Measurements from ENCODE around the gene ZKSCAN2.

DNA sequence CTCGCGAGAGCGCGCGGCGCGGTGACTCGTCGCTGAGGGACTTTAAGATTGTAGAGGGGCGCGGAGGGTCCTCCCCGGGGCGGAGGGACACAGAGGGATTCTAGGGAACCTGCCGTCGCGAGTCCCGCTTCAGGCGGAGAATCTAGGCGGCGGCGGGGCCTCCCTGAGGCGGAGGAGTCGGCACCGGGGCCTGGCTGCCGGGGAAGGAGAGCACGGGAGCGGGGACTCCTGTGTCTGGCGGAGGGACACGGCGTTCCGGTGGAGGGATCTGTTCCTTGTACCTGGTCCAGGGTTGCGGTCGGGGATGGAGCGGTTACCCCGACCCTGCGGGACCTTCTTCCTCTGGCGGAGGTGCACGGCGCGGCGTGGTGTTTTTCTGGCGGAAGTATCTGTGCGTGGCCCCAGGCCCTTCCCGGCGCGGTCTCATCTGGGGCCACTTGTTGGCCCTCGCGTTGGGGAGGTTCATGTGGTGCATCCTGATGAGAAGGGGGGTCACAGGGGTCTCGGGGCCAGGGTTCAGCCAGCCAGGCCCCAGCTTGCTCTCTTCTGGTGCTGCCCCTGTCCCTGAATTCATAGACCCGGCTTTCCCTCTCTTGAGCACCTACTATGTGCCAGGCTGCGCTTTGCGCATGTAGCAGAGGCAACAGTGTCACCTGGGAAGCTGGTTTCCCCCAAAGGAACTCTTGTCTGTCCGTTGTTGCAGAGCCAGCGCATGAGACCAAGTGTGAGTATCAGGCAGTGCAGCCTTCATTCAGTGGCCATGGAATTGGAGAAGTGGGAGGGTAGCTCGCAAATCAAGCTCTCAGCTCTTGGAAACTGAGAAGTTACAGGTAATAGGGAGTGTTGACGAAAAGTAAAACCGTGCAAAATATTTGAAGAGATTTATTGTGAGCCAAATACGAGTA is 563 bp upstream of the ZKSCAN2 start:
- TF ChIP-seq, protein P1, sequence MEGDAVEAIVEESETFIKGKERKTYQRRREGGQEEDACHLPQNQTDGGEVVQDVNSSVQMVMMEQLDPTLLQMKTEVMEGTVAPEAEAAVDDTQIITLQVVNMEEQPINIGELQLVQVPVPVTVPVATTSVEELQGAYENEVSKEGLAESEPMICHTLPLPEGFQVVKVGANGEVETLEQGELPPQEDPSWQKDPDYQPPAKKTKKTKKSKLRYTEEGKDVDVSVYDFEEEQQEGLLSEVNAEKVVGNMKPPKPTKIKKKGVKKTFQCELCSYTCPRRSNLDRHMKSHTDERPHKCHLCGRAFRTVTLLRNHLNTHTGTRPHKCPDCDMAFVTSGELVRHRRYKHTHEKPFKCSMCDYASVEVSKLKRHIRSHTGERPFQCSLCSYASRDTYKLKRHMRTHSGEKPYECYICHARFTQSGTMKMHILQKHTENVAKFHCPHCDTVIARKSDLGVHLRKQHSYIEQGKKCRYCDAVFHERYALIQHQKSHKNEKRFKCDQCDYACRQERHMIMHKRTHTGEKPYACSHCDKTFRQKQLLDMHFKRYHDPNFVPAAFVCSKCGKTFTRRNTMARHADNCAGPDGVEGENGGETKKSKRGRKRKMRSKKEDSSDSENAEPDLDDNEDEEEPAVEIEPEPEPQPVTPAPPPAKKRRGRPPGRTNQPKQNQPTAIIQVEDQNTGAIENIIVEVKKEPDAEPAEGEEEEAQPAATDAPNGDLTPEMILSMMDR (conservative IDR thresholded peaks at IDR 0.05; ENCODE audit: low read length), result no peak
- no peak for TF ChIP-seq EZH2phosphoT487 (IDR thresholded peaks at IDR 0.05; ENCODE audit: borderline replicate concordance, low read depth, low read length)

All from OCI-LY7 (cell line).